ENCODE measurements around the gene STAB2. TPM values are rescaled to one million over a fixed set of nuclear protein-coding genes. Genes with fewer than 3 reads are reported as not detected.

Gene STAB2
- total and polyA plus RNA-seq, 2 of the 8 experiments (the other 6 are each of a cell fraction or from before 2014, with no cell fraction given), result not detected

GRCh38 chr12:103801709-103802585 is 214.9 kb downstream of the STAB2 start:
- Histone ChIP-seq H4K5ac (ENCODE audit: insufficient read length, low read depth, low read length) (no peak overlapping the region), H3K79me2 (ENCODE audit: control insufficient read depth in 1 of 2, insufficient read depth in 2 of 2, low read length in 2 of 2) (no peaks in the 10 kb centered on the region), H3K4ac (replicated peaks; ENCODE audit: insufficient read length, low read depth, low read length) (no peak overlapping the region), H2BK12ac (ENCODE audit: low read depth, low read length) (0 out of 2 replicates have a peak overlapping the region, but pooled peaks have one; percentile 27), H3K4me1 (replicated peaks in 1 of 4; ENCODE audit: control insufficient read depth in 3 of 4, insufficient read depth in 4 of 4, low read length in 3 of 4) (peaks cover 0 to 4% (median 0%) of the 10 kb centered on the region in 4 experiments; a peak in 3 of 7 replicates), H2AK5ac (ENCODE audit: low read depth, low read length) (no peak overlapping the region), H3K9ac (replicated peaks in 1 of 4; ENCODE audit: extremely low read depth in 1 of 4, low read depth in 3 of 4, low read length in 3 of 4) (no peak overlapping the region), H3K14ac (ENCODE audit: insufficient read length) (no peak overlapping the region), H3K23me2 (ENCODE audit: low read depth, low read length) (no peaks in the 10 kb centered on the region), H3K27me3 (replicated peaks in 1 of 4; ENCODE audit: control insufficient read depth in 3 of 4, extremely low read depth in 1 of 4, insufficient read depth in 3 of 4, low read length in 3 of 4) (no peaks in the 10 kb centered on the region), H4K20me1 (replicated peaks in 1 of 2; ENCODE audit: control insufficient read depth in 1 of 2, insufficient read depth in 2 of 2, low read length in 2 of 2) (peaks cover 0 to 3% of the 10 kb centered on the region in 2 experiments), H3K27ac (ENCODE audit: low read depth, low read length) (no peak overlapping the region), H2AFZ (ENCODE audit: low read length) (no peak overlapping the region), H2BK20ac (ENCODE audit: low read length) (no peak overlapping the region), H3K36me3 (ENCODE audit: control insufficient read depth in 2 of 4, insufficient read depth in 4 of 4, low read length in 3 of 4) (peaks cover 0 to 8% (median 0%) of the 10 kb centered on the region in 4 experiments; a peak in 3 of 8 replicates), H4K91ac (replicated peaks; ENCODE audit: insufficient read length, low read length) (no peak overlapping the region), H4K8ac (ENCODE audit: extremely low read depth, insufficient read depth, low read length) (0 out of 2 replicates have a peak overlapping the region, but pooled peaks have one; percentile 57), H3K18ac (ENCODE audit: extremely low read depth, low read length) (no peak overlapping the region), H3K4me3 (ENCODE audit: extremely low read depth in 1 of 4, insufficient read depth in 2 of 4, low read depth in 3 of 4, low read length in 4 of 4) (no peak overlapping the region), H3K4me2 (ENCODE audit: insufficient read depth in 1 of 2, low read depth in 2 of 2, low read length in 2 of 2) (no peak overlapping the region), H3K9me3 (ENCODE audit: insufficient read depth in 2 of 2, low read depth in 1 of 2, low read length in 1 of 2) (no peaks in the 10 kb centered on the region), H2BK15ac (ENCODE audit: low read length) (no peak overlapping the region), H3K79me1 (ENCODE audit: low read depth, low read length) (no peaks in the 10 kb centered on the region), H3K23ac (ENCODE audit: insufficient read length) (no peak overlapping the region), H2BK5ac (ENCODE audit: low read depth, low read length) (peak overlapping the region; percentile 24; the same call in 1 of the 2 replicates), H2BK120ac (replicated peaks; ENCODE audit: low read depth, low read length) (no peak overlapping the region), H3K56ac (replicated peaks; ENCODE audit: insufficient read length, low read depth, low read length) (no peak overlapping the region)
- ChIA-PET CTCF (ENCODE audit: partially characterized antibody) (interaction anchor here (0.6 to 1.2 kb wide), 6 partner anchors 10 to 610 kb away, joined by 3 to 7 read pairs (median 3); no protein-coding TSS in a partner anchor), POLR2A (ENCODE audit: partially characterized antibody) (no interaction called here)
- WGBS, 2 experiments (ENCODE audit: extremely low coverage in 1 of 2, insufficient coverage in 1 of 2, insufficient read length in 1 of 2, insufficient replicate concordance in 2 of 2, low coverage in 1 of 2, low lambda C conversion rate in 2 of 2, missing lambda C conversion rate in 1 of 2), result 95% methylated on average over 11 of the region's 11 CpGs; no CpG with 5 or more reads in 1 of the 2 experiments
- FAIRE-seq (no peak), DNase-seq (ENCODE audit: low read depth in 1 of 2, low spot score in 2 of 2) (no peak)
- no peak for TF ChIP-seq TCF12 (IDR thresholded peaks at IDR 0.05; ENCODE audit: low read depth, low read length)
- TF ChIP-seq RXRA (IDR thresholded peaks at IDR 0.05; ENCODE audit: insufficient read depth, low read depth, low read length), result no peak
- no peak for TF ChIP-seq MAX (IDR thresholded peaks at IDR 0.05)
- TF ChIP-seq SP4 (IDR thresholded peaks at IDR 0.05; ENCODE audit: low read length), result no peak
- TF ChIP-seq KDM1A (IDR thresholded peaks at IDR 0.05; ENCODE audit: borderline replicate concordance, low read length), result no peak
- TF ChIP-seq SIRT6 (IDR thresholded peaks at IDR 0.05; ENCODE audit: low read length), result no peak
- TF ChIP-seq HDAC6 (IDR thresholded peaks at IDR 0.05; ENCODE audit: low read depth, low read length), result no peak
- no peak for TF ChIP-seq RFX5 (IDR thresholded peaks at IDR 0.05; ENCODE audit: borderline replicate concordance, low read depth, low read length)
- no peak for TF ChIP-seq TAF7 (optimal IDR thresholded peaks at IDR 0.05; ENCODE audit: borderline replicate concordance, low read depth, low read length)
- no peak for TF ChIP-seq CBX8 (IDR thresholded peaks at IDR 0.05; ENCODE audit: borderline replicate concordance, low read depth, low read length)
